CD4-positive, alpha-beta T cell (primary cell): ENCODE data around the gene RCOR1. TPM values are rescaled to one million over a fixed set of nuclear protein-coding genes. Genes with fewer than 3 reads are reported as not detected.

Source experiments
- ATAC-seq: fragments of 200-7000 bp; cut with Tn5 transposase; one replicate; pipeline ENCODE4 v1.10.0; 2022; ENCODE audit warnings: mild to moderate bottlenecking; ENCODE audit not compliant: poor library complexity
- CTCF ChIA-PET: fragments of 350-600 bp; sonication (Branson Sonifier 250); formaldehyde crosslinking; loops from one replicate; lab custom pipeline; 2021; ENCODE audit warnings: antibody characterized with exemption, inconsistent platforms; lab: Charles Lee
- POLR2A ChIA-PET: fragments of 350-600 bp; sonication (Branson Sonifier 250); formaldehyde crosslinking; loops from one replicate; lab custom pipeline; 2021; ENCODE audit warnings: antibody characterized with exemption, inconsistent platforms; lab: Charles Lee
- DNase-seq, 14 experiments: peaks; one replicate each; pipeline ENCODE4 v3.0.0-alpha.2; 2013 to 2020; ENCODE audit warnings: mixed read lengths in 2 of 14
- H3K27ac ChIP-seq, 2 donors: one replicate each; pipeline versions ENCODE4 v1.5.1 to v1.7.0; 2013; ENCODE audit warnings: low read length in 2 of 2, low read depth in 1 of 2, mild to moderate bottlenecking in 1 of 2
- H3K27me3 ChIP-seq, 2 experiments: 1 replicate in 1 of 2; 2 replicates in 1 of 2; pipeline versions ENCODE4 v1.6.1 to v1.7.0; 2013; ENCODE audit warnings: low read length in 2 of 2, control low read depth in 1 of 2, mild to moderate bottlenecking in 1 of 2, moderate library complexity in 1 of 2; ENCODE audit not compliant: insufficient read depth in 2 of 2, control insufficient read depth in 1 of 2
- H3K36me3 ChIP-seq: one replicate; pipeline ENCODE4 v1.6.1; 2013; ENCODE audit warnings: low read length, control low read depth; ENCODE audit not compliant: insufficient read depth
- H3K4me1 ChIP-seq: one replicate; pipeline ENCODE4 v1.6.1; 2013; ENCODE audit warnings: low read length, control low read depth; ENCODE audit not compliant: insufficient read depth
- H3K4me3 ChIP-seq: one replicate; pipeline ENCODE4 v1.5.1; 2013; ENCODE audit warnings: mild to moderate bottlenecking, low read length, moderate library complexity
- H3K9me3 ChIP-seq, 2 experiments: 1 replicate in 1 of 2; 2 replicates in 1 of 2; pipeline versions ENCODE4 v1.6.1 to v1.7.0; 2013; ENCODE audit warnings: low read length in 2 of 2, mild to moderate bottlenecking in 2 of 2, control low read depth in 1 of 2, moderate library complexity in 1 of 2; ENCODE audit not compliant: control insufficient read depth in 1 of 2, insufficient read depth in 1 of 2
- H3K27ac Mint-ChIP-seq: one replicate; pipeline ENCODE4 v1.8.0; 2020; ENCODE audit warnings: mixed read lengths
- H3K27me3 Mint-ChIP-seq: one replicate; pipeline ENCODE4 v1.8.0; 2021; ENCODE audit warnings: mixed read lengths
- H3K36me3 Mint-ChIP-seq: one replicate; pipeline ENCODE4 v1.8.0; 2021; ENCODE audit warnings: low read depth, mixed read lengths
- H3K4me1 Mint-ChIP-seq: one replicate; pipeline ENCODE4 v1.8.0; 2021; ENCODE audit warnings: low read depth, mixed read lengths
- H3K4me3 Mint-ChIP-seq: one replicate; pipeline ENCODE4 v1.8.0; 2020; ENCODE audit warnings: mild to moderate bottlenecking, mixed read lengths
- H3K9me3 Mint-ChIP-seq: one replicate; pipeline ENCODE4 v1.8.0; 2020; ENCODE audit warnings: mixed read lengths
- CTCF ChIP-seq: fragments of 200-600 bp; IDR thresholded peaks from one replicate; pipeline ENCODE4 v1.8.0; 2022; ENCODE audit warnings: antibody characterized with exemption, mild to moderate bottlenecking
- intact Hi-C, 2 experiments: fragments of 100-400 bp; cut with DNase I in 1 of 2; cut with micrococcal nuclease in 1 of 2; formaldehyde crosslinking; loops; one replicate each; pipeline versions ENCODE4 v1.15.1 to v1.9.0; 2023 to 2025; cut with DNase I, micrococcal nuclease
- total RNA-seq, 174 experiments: library from RNA in 2 of 174; stranded (reverse) in 2 of 174; gene quantifications; one replicate each; pipeline ENCODE4 v1.2.3 and lab custom pipeline; 2021 to 2026

The RCOR1 gene
- total RNA-seq, 2 experiments from 2014 or later: 20.5 to 23.1 TPM

- Mint-ChIP-seq H3K27me3 (no peaks in the 10 kb centered on the region), H3K9me3 (no peaks in the 10 kb centered on the region), H3K4me3 (no peak overlapping the region), H3K36me3 (peaks cover 5% of the 10 kb centered on the region), H3K27ac (no peak overlapping the region), H3K4me1 (peaks cover 56% of the 10 kb centered on the region)
- intact Hi-C loops: loop anchor here in 1 of 2 experiments (5.0 kb wide), 1 partner anchor 486 kb away; no protein-coding TSS in a partner anchor
- CTCF ChIA-PET: no interaction called here
- no peaks in the 10 kb centered on the region for H3K27me3 ChIP-seq
- DNase-seq: no peak
- H3K27ac ChIP-seq: no peak overlapping the region
- H3K4me1 ChIP-seq: peaks cover 17% of the 10 kb centered on the region
- POLR2A ChIA-PET: no interaction called here
- H3K4me3 ChIP-seq: no peak overlapping the region
- no peak for ATAC-seq
- no peaks in the 10 kb centered on the region for H3K36me3 ChIP-seq
- no peak for TF ChIP-seq CTCF
- no peaks in the 10 kb centered on the region for H3K9me3 ChIP-seq
Measured at GRCh38 chr14:102601378-102601925, 9.0 kb downstream of the RCOR1 start.

GRCh38 chr14:102602421-102603292 is 10.2 kb downstream of the RCOR1 start:
- no peaks in the 10 kb centered on the region for H3K27me3 Mint-ChIP-seq
- POLR2A ChIA-PET: interaction anchor here (2.4 kb wide), 1 partner anchor 8 kb away, joined by 6 read pairs; no protein-coding TSS in a partner anchor
- Histone ChIP-seq H3K27me3 (no peaks in the 10 kb centered on the region), H3K4me3 (no peak overlapping the region), H3K4me1 (peaks cover 18% of the 10 kb centered on the region), H3K27ac (no peak overlapping the region), H3K36me3 (no peaks in the 10 kb centered on the region), H3K9me3 (no peaks in the 10 kb centered on the region)
- H3K27ac Mint-ChIP-seq: no peak overlapping the region
- ATAC-seq (no peak), DNase-seq (no peak)
- peaks cover 61% of the 10 kb centered on the region for H3K4me1 Mint-ChIP-seq
- no peaks in the 10 kb centered on the region for H3K9me3 Mint-ChIP-seq
- CTCF ChIA-PET: no interaction called here
- H3K36me3 Mint-ChIP-seq: peaks cover 5% of the 10 kb centered on the region
- H3K4me3 Mint-ChIP-seq: no peak overlapping the region
- intact Hi-C loops: loop anchor here in 1 of 2 experiments (5.0 kb wide), 1 partner anchor 485 kb away; no protein-coding TSS in a partner anchor
- TF ChIP-seq CTCF: no peak

GRCh38 chr14:102603293-102603907 is 11.0 kb downstream of the RCOR1 start:
- Mint-ChIP-seq H3K27ac (no peak overlapping the region), H3K4me3 (no peak overlapping the region), H3K4me1 (peaks cover 61% of the 10 kb centered on the region), H3K27me3 (no peaks in the 10 kb centered on the region), H3K36me3 (peaks cover 5% of the 10 kb centered on the region), H3K9me3 (no peaks in the 10 kb centered on the region)
- Histone ChIP-seq H3K4me3 (no peak overlapping the region), H3K36me3 (no peaks in the 10 kb centered on the region), H3K27me3 (no peaks in the 10 kb centered on the region), H3K27ac (no peak overlapping the region), H3K4me1 (peaks cover 20% of the 10 kb centered on the region), H3K9me3 (no peaks in the 10 kb centered on the region)
- intact Hi-C loops: loop anchor here in 1 of 2 experiments (5.0 kb wide), 1 partner anchor 484 kb away; no protein-coding TSS in a partner anchor
- DNase-seq: no peak
- ChIA-PET POLR2A (interaction anchor here (2.4 kb wide), 1 partner anchor 9 kb away, joined by 6 read pairs; no protein-coding TSS in a partner anchor), CTCF (interaction anchor here (2.0 kb wide), 1 partner anchor 9 kb away, joined by 6 read pairs; no protein-coding TSS in a partner anchor)
- ATAC-seq: no peak
- TF ChIP-seq CTCF: no peak
